Activated naive CD4-positive, alpha-beta T cell treated with anti-CD3 and anti-CD28 coated beads for 36 hours (primary cell): ENCODE measurements around the gene KHDC1L. TPM values are rescaled to one million over a fixed set of nuclear protein-coding genes. Genes with fewer than 3 reads are reported as not detected.
A peak's percentile ranks its signal among the peaks of the same experiment; 100 is the strongest.
"Not testable (repeated sequence)": the region's sequence is repeated elsewhere in the genome, so short reads cannot be mapped to it uniquely, and the experiment has no call there.

Source experiments
- CTCF ChIA-PET: fragments of 350-600 bp; sonication (Branson Sonifier 250); formaldehyde crosslinking; loops from one replicate; lab custom pipeline; 2021; ENCODE audit warnings: antibody characterized with exemption; lab: Charles Lee
- DNase-seq: peaks from one replicate; pipeline ENCODE4 v3.0.0-alpha.2; 2020
- H3K27ac Mint-ChIP-seq: one replicate; pipeline ENCODE4 v1.8.0; 2021; ENCODE audit warnings: mild to moderate bottlenecking, mixed read lengths
- H3K27me3 Mint-ChIP-seq: one replicate; pipeline ENCODE4 v1.8.0; 2021; ENCODE audit warnings: low read depth, mixed read lengths
- H3K36me3 Mint-ChIP-seq: one replicate; pipeline ENCODE4 v1.8.0; 2021; ENCODE audit warnings: low read depth, mixed read lengths
- H3K4me1 Mint-ChIP-seq: one replicate; pipeline ENCODE4 v1.8.0; 2021; ENCODE audit warnings: low read depth, mixed read lengths
- H3K4me3 Mint-ChIP-seq: one replicate; pipeline ENCODE4 v1.8.0; 2021; ENCODE audit warnings: mild to moderate bottlenecking, moderate library complexity, mixed read lengths
- H3K9me3 Mint-ChIP-seq: one replicate; pipeline ENCODE4 v1.8.0; 2021; ENCODE audit warnings: mixed read lengths
- intact Hi-C: fragments of 100-400 bp; cut with micrococcal nuclease; formaldehyde crosslinking; loops from one replicate; pipeline ENCODE4 v1.15.1; 2023
- total RNA-seq, 2 experiments: library from RNA; stranded (reverse); gene quantifications; one replicate each; pipeline ENCODE4 v1.2.3, GENCODE V29; 2021

The KHDC1L gene
- total RNA-seq, 2 experiments from 2014 or later, result not detected

DNA sequence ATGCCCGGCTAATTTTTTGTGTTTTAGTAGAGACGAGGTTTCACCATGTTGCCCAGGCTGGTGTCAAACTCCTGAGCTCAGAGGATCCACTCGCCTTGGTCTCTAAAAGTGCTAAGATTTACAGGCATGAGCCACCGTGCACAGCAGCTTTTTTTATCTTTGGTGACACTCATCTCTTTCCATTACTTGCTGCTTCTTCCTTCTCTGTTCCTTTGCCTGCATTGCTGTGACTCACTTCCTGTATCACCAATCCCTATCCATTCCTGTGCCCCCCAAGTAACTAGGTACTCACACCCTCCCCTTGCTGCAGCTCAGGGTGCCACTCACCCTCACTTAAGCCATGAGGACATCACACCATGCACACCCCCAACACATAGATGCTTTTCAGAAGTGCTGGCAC is 24.6 kb downstream of the KHDC1L start:
- Mint-ChIP-seq H3K4me1 (no peaks in the 10 kb centered on the region), H3K36me3 (no peaks in the 10 kb centered on the region), H3K9me3 (no peaks in the 10 kb centered on the region), H3K27me3 (no peaks in the 10 kb centered on the region), H3K4me3 (no peak overlapping the region), H3K27ac (no peak overlapping the region)
- CTCF ChIA-PET, result no interaction called here
- no peak for DNase-seq
- intact Hi-C loops, result no loop called here

DNA sequence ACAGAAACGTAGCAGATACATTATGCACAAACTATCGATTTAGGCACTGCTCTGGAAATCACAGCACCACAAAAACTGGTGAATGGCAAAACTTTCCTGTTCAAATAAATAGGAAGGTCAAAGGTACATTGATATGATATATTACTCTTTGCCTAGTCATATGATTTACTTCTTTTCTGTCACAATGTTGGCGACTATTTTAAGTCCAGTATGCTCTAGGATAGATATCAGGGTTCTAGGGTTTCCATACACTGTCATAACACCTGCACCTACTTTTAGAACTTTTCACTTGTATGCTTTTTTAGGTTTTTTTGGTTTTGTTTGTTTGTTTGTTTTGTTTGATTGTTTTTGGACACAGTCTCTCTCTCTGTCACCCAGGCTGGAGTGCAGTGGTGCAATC is 25.0 kb downstream of the KHDC1L start:
- intact Hi-C loops, result no loop called here

DNA sequence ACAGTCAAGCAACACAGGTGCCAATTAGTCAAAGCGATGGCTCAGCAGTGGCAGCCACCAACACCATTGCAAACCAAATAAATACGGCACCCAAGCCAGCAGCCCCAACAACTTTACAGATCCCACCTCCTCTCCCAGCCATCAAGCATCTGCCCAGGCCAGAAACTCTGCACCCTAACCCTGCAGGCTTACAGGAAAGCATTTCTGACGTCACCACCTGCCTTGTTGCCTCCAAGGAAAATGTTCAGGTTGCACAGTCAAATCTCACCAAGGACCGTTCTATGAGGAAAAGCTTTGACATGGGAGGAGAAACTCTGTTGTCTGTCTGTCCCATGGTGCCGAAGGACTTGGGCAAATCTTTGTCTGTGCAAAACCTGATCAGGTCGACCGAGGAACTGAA is 30.6 kb downstream of the KHDC1L start:
- H3K4me3 Mint-ChIP-seq, result no peak overlapping the region
- intact Hi-C loops, result no loop called here

More for the DNA sequence above, 25.0 kb downstream of the KHDC1L start:
- Mint-ChIP-seq H3K36me3 (no peaks in the 10 kb centered on the region), H3K4me1 (no peaks in the 10 kb centered on the region), H3K9me3 (no peaks in the 10 kb centered on the region), H3K27ac (no peak overlapping the region), H3K4me3 (no peak overlapping the region), H3K27me3 (no peaks in the 10 kb centered on the region)
- DNase-seq, result no peak
- CTCF ChIA-PET, result no interaction called here

DNA sequence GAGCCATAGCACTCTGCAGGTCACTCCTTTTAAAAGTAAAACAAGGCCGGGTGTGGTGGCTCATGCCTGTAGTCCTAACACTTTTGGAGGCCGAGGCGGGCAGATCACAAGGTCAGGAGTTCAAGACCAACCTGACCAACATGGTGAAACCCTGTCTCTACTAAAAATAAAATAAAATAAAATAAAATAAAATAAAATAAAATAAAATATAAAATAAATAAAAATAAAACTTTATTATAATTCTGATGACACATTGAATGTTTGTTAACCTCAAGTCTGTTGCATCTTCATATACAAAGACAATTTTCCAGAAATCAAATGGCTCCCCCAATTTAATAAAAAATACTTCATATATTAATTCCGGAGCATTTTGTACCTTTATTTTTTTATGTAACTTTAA is 32.0 kb downstream of the KHDC1L start:
- H3K4me1 Mint-ChIP-seq, H3K9me3 Mint-ChIP-seq, intact Hi-C loops, H3K27ac Mint-ChIP-seq, H3K27me3 Mint-ChIP-seq, DNase-seq, H3K4me3 Mint-ChIP-seq, CTCF ChIA-PET: not testable (repeated sequence)
- peaks cover 10% of the 10 kb centered on the region for H3K36me3 Mint-ChIP-seq

More for the DNA sequence above, 30.6 kb downstream of the KHDC1L start:
- no peak for DNase-seq
- no peaks in the 10 kb centered on the region for H3K27me3 Mint-ChIP-seq
- no peaks in the 10 kb centered on the region for H3K9me3 Mint-ChIP-seq
- H3K27ac Mint-ChIP-seq, result no peak overlapping the region
- H3K4me1 Mint-ChIP-seq, result no peaks in the 10 kb centered on the region
- CTCF ChIA-PET, result no interaction called here
- peaks cover 10% of the 10 kb centered on the region for H3K36me3 Mint-ChIP-seq

DNA sequence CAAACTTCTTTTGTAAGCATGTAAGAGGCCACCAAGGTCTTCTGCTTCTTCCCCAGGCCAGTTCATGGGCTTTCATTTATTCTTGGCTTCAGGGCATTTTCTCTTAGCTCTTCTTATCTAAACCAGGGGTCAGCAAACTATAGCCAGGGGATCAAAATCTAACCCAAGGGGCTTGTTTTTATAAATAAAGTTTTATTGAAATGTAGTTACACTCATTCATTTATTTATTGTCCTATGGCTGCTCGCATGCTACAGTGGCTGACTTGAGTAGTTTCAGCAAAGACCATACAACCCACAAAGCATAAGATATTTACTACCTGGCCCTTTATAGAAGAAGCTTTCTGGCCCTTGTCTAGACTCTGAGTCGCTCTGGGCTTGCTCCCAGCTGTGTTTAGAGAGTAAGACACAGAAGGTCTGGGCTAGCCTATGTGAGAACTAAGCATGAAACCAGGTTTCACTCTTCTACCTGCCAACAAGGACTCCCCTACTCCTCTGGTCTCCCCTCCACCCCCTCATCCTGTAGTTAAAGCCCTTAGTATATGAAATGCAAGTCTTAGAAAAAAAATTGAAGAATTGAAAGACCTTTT is 43.2 kb downstream of the KHDC1L start:
- Mint-ChIP-seq H3K9me3 (no peaks in the 10 kb centered on the region), H3K27me3 (no peaks in the 10 kb centered on the region), H3K4me3 (no peak overlapping the region), H3K4me1 (peaks cover 4% of the 10 kb centered on the region), H3K27ac (no peak overlapping the region), H3K36me3 (no peaks in the 10 kb centered on the region)
- CTCF ChIA-PET, result interaction anchor here (0.7 to 1.6 kb wide), 5 partner anchors 32 to 815 kb away, joined by 3 to 7 read pairs (median 5); no protein-coding TSS in a partner anchor
- DNase-seq, result no peak
- intact Hi-C loops, result loop anchor here (5.0 kb wide), 2 partner anchors 660 to 1650 kb away; no protein-coding TSS in a partner anchor

DNA sequence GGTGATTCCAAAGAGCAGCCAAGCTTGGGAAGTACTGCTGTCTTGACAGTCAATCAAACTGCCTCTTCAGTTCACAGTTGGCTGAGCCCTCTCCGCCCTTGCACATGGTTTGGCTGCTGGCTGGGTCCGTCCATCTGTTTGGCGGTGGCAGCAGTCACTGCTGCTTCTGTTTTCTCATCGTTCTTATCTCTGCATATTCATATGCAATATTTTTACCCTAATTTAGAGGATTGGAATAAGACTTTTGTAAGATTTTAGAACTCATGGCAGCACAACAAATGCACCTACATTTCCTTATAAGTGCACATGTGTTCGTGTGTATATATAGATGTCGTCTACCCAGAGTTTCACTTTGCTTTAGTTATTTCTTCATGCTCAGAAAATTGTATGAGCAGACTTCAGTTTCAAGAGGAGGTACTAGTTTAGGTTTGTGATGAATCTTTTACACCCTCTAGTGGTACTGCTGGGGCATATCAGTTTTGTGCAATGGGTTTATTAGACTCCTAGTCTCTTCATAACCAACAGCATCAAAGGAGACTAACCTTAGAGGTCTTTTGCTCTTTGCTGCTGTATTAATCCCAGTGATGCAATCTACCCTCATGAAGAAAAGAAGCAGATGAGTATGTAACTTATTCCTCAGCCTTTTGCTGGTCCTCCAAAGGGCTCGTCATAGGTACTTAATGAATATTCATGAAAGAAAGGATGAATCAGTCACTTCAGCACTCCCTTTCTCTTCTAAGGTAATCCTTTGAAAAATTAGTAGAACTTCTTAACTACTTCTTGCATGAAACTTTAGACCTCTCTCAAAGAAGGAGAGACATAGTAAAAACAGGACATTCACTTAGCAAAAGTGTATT is 44.3 kb downstream of the KHDC1L start:
- Mint-ChIP-seq H3K4me1 (peaks cover 4% of the 10 kb centered on the region), H3K27ac (no peak overlapping the region)

DNA sequence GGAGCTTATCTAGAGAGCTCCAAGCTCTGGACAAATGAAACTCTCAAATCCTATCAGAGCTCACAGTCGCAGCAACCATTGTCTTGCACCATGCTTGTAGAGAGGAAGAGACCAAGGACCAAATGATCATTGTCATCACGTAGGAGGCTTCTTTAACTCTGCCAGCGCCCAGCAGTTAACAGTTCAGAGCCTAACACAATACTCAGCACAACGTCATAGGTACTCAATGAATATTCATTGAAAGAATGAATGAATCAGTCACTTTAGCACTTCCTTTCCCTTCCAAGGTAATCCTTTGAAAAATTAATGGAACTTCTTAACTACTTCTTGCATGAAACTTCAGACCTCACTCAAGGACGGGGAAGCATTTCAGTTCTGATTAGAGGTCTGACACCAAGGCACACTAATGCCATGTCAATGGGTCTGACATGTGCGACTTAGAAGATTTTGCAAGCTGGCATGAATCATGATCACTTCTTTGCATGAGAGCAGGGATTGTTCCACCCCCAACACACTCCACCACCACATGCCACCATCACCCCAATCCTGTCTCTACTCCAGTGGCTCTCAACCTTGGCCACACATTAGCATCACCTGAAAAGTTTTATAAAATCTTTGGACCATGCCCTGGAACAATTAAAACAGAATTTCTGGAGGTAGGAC is 45.1 kb downstream of the KHDC1L start:
- Mint-ChIP-seq H3K4me3 (no peak overlapping the region), H3K36me3 (no peaks in the 10 kb centered on the region), H3K27ac (no peak overlapping the region), H3K9me3 (no peaks in the 10 kb centered on the region), H3K27me3 (no peaks in the 10 kb centered on the region), H3K4me1 (peaks cover 4% of the 10 kb centered on the region)
- no peak for DNase-seq
- intact Hi-C loops, result loop anchor here (5.0 kb wide), 2 partner anchors 658 to 1648 kb away; no protein-coding TSS in a partner anchor
- CTCF ChIA-PET, result interaction anchor here (0.6 to 1.6 kb wide), 7 partner anchors 48 to 768 kb away, joined by 3 to 4 read pairs (median 4); no protein-coding TSS in a partner anchor

More for the DNA sequence above, 44.3 kb downstream of the KHDC1L start:
- H3K36me3 Mint-ChIP-seq, result no peaks in the 10 kb centered on the region
- no peaks in the 10 kb centered on the region for H3K27me3 Mint-ChIP-seq
- intact Hi-C loops, result loop anchor here (1.0 to 5.0 kb wide), 7 partner anchors 51 to 1649 kb away; no protein-coding TSS in a partner anchor
- DNase-seq, result peak; percentile 12
- H3K4me3 Mint-ChIP-seq, result no peak overlapping the region
- CTCF ChIA-PET, result interaction anchor here (0.6 to 1.6 kb wide), 10 partner anchors 48 to 814 kb away, joined by 3 to 7 read pairs (median 4); no protein-coding TSS in a partner anchor
- no peaks in the 10 kb centered on the region for H3K9me3 Mint-ChIP-seq

DNA sequence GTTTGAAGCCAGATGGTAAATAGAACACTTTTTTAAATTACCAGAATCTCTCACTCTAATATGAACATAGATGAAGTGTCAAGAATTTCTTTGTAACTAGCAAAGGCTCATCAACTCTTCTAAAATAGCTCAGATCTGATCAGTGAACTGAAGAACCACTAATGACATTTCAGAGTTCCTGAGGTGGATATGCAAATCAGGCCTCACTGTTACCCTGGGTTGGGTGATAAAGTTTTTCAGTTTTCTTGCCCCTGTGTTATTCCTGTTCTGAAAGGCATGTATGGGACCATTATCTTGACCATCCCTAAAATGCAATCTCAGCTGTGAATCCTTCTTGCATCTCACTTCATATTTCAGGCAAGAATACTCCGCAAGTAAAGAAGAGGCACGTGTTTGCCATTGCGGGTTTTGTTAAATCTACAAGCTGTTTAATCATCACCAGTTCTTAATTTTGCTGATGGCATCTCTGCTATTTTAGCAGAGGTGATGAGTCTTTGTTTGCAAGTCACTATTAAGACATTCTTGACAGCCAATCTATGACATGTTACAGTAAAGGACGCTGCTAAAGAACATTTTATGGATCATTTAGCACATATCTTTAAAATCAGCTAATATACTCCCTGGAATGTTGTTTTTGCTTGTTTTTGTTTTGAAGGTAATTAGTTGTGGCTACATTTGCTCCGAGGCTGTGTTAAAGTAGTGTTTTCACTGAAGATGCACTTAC is 47.9 kb downstream of the KHDC1L start:
- Mint-ChIP-seq H3K36me3 (no peaks in the 10 kb centered on the region), H3K4me1 (peaks cover 4% of the 10 kb centered on the region), H3K27ac (no peak overlapping the region), H3K4me3 (no peak overlapping the region), H3K27me3 (no peaks in the 10 kb centered on the region), H3K9me3 (no peaks in the 10 kb centered on the region)
- intact Hi-C loops, result no loop called here
- CTCF ChIA-PET, result interaction anchor here (0.7 kb wide), 1 partner anchor 766 kb away, joined by 3 read pairs; no protein-coding TSS in a partner anchor
- DNase-seq, result no peak

DNA sequence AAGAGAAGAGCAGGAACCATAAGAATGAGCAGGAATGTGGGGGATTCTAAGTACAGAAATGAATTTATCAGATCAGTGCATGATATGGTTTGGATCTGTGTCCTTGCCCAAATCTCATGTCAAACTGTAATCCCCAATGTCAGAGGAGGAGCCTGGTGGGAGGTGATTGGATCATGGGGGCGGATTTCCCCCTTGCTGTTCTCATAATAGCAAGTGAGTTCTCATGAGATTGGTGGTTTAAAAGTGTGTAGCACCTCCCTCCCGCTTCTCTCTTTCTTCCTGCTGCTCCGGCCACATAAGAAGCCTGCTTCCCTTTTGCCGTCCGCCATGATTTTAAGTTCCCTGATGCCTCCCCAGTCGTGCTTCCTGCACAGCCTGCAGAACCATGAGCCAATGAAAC is 49.2 kb downstream of the KHDC1L start:
- intact Hi-C loops, result no loop called here
- no peak overlapping the region for H3K27ac Mint-ChIP-seq
- no peaks in the 10 kb centered on the region for H3K9me3 Mint-ChIP-seq
- DNase-seq, result no peak
- H3K4me3 Mint-ChIP-seq, result no peak overlapping the region
- peaks cover 4% of the 10 kb centered on the region for H3K4me1 Mint-ChIP-seq
- no peaks in the 10 kb centered on the region for H3K27me3 Mint-ChIP-seq
- CTCF ChIA-PET, result interaction anchor here (0.6 kb wide), 1 partner anchor 73 kb away, joined by 3 read pairs; no protein-coding TSS in a partner anchor
- no peaks in the 10 kb centered on the region for H3K36me3 Mint-ChIP-seq

DNA sequence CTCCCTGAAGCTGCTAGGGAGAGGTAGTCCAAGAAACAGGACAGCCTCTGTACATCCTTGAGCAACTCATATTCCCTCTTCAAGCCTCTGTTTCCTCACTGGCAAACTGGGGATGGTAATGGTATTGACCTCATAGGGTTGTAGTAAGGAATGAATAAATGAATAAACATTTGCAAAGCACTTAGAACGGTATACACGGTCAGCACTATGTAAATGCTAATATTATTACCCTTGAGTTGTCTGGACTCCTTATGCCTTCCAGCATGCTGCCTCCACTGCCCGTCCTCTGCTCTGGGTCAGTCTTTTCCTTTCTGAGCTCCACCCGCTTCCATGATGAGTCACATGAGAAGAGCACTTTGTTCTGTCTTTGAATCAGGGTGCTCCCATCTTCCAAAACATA is 50.6 kb downstream of the KHDC1L start:
- Mint-ChIP-seq H3K4me1 (no peaks in the 10 kb centered on the region), H3K4me3 (no peak overlapping the region), H3K27ac (no peak overlapping the region), H3K27me3 (no peaks in the 10 kb centered on the region), H3K36me3 (peaks cover 1% of the 10 kb centered on the region), H3K9me3 (no peaks in the 10 kb centered on the region)
- DNase-seq, result no peak
- intact Hi-C loops, result no loop called here
- CTCF ChIA-PET, result no interaction called here
